DOHH2 (cell line): ENCODE results near the gene CDC42EP3.

ENCODE experiments used
- H3F3A ChIP-seq: fragments of 200-600 bp; sonication (generic), shearing (Covaris generic); 2 replicates; pipeline ENCODE4 v1.6.0; 2016; ENCODE audit warnings: antibody characterized with exemption, mild to moderate bottlenecking; ENCODE audit not compliant: control insufficient read depth, insufficient read depth
- H3K27ac ChIP-seq: fragments of 200-600 bp; sonication (generic); 2 replicates; pipeline ENCODE4 v1.5.1; 2014; ENCODE audit warnings: low read depth, mild to moderate bottlenecking, low read length, moderate library complexity
- H3K27me3 ChIP-seq: fragments of 200-600 bp; sonication (generic); 2 replicates; pipeline ENCODE4 v1.6.1; 2014; ENCODE audit warnings: mild to moderate bottlenecking, low read length, mixed read lengths; ENCODE audit not compliant: control insufficient read depth
- H3K36me3 ChIP-seq: fragments of 200-600 bp; sonication (generic); 2 replicates; pipeline ENCODE4 v1.6.1; 2014; ENCODE audit warnings: mild to moderate bottlenecking, low read length, moderate library complexity, mixed read lengths; ENCODE audit not compliant: control insufficient read depth
- H3K4me1 ChIP-seq: fragments of 200-600 bp; sonication (generic); 2 replicates; pipeline ENCODE4 v1.6.1; 2014; ENCODE audit warnings: mild to moderate bottlenecking, low read length, mixed read lengths; ENCODE audit not compliant: control insufficient read depth
- H3K4me2 ChIP-seq: fragments of 200-600 bp; sonication (generic); 2 replicates; pipeline ENCODE4 v1.6.0; 2014; ENCODE audit warnings: mild to moderate bottlenecking, low read length, moderate library complexity
- H3K4me3 ChIP-seq: fragments of 200-600 bp; sonication (generic); 2 replicates; pipeline ENCODE4 v1.5.1; 2014; ENCODE audit warnings: mild to moderate bottlenecking, low read length, mixed read lengths
- H3K79me2 ChIP-seq: fragments of 200-600 bp; sonication (generic); 2 replicates; pipeline ENCODE4 v1.6.1; 2014; ENCODE audit warnings: mild to moderate bottlenecking, low read length, mixed read lengths; ENCODE audit not compliant: control insufficient read depth
- H3K9me2 ChIP-seq: fragments of 200-600 bp; sonication (generic); replicated peaks from 2 replicates; pipeline ENCODE4 v1.6.1; 2014; ENCODE audit warnings: mild to moderate bottlenecking, low read length, mixed read lengths; ENCODE audit not compliant: control insufficient read depth
- H3K9me3 ChIP-seq: fragments of 200-600 bp; sonication (generic); 2 replicates; pipeline ENCODE4 v1.6.1; 2014; ENCODE audit warnings: antibody characterized with exemption, low read length, mixed read lengths; ENCODE audit not compliant: control insufficient read depth, insufficient read depth
- H4K20me1 ChIP-seq: fragments of 200-600 bp; sonication (generic); 2 replicates; pipeline ENCODE4 v1.6.0; 2014; ENCODE audit warnings: low read depth, mild to moderate bottlenecking, antibody characterized with exemption, low read length, moderate library complexity; ENCODE audit not compliant: control insufficient read depth, insufficient read depth
- EZH2phosphoT487 ChIP-seq: fragments of 200-600 bp; sonication (generic); IDR thresholded peaks from 2 replicates; pipeline ENCODE4 v1.6.1; 2017; ENCODE audit warnings: borderline replicate concordance, mild to moderate bottlenecking, antibody characterized with exemption, low read length, moderate library complexity, mixed read lengths
- TF ChIP-seq, protein P1 (sequence below): fragments of 200-600 bp; sonication (generic); IDR thresholded peaks from one replicate; pipeline ENCODE4 v1.5.1; 2014; ENCODE audit warnings: antibody characterized with exemption, mild to moderate bottlenecking, low read depth, low read length; ENCODE audit not compliant: poor library complexity, severe bottlenecking

CDC42EP3 gene

DNA sequence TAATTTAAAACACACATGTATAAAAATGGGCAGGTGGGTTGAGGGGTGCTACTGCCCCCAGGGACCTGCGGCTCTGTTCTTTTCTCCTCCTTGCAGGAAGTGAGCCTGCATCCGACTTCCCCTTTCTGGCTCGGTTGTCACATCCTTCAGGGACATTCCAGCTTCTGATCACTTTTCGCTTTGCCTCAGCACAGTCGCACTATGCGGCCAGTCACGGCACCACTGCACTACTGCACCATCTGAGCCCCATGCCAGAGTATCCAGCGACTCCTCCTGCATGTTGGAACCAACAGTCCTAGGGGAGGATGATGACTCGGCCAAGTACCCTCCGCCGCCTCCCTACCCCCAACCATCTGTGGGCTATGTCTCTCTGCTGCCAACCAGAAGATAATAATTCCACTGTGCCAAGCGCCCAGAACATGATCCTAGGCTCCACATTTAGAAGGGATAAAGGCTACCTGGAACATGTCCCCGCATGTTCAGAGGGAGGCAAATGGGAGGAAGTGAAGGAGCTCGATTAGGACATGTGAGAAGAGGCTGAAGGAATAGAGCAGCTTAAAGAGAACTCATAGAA lies 17.6 kb downstream of the CDC42EP3 start:
- no peaks in the 10 kb centered on the region for H4K20me1 ChIP-seq
- no peaks in the 10 kb centered on the region for H3K36me3 ChIP-seq
- H3K9me3 ChIP-seq, result no peaks in the 10 kb centered on the region
- peak overlapping the region; percentile 53 for H3K27ac ChIP-seq
- TF ChIP-seq EZH2phosphoT487, result no peak
- TF ChIP-seq, protein P1, sequence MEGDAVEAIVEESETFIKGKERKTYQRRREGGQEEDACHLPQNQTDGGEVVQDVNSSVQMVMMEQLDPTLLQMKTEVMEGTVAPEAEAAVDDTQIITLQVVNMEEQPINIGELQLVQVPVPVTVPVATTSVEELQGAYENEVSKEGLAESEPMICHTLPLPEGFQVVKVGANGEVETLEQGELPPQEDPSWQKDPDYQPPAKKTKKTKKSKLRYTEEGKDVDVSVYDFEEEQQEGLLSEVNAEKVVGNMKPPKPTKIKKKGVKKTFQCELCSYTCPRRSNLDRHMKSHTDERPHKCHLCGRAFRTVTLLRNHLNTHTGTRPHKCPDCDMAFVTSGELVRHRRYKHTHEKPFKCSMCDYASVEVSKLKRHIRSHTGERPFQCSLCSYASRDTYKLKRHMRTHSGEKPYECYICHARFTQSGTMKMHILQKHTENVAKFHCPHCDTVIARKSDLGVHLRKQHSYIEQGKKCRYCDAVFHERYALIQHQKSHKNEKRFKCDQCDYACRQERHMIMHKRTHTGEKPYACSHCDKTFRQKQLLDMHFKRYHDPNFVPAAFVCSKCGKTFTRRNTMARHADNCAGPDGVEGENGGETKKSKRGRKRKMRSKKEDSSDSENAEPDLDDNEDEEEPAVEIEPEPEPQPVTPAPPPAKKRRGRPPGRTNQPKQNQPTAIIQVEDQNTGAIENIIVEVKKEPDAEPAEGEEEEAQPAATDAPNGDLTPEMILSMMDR, result no peak
- peak overlapping the region; percentile 97 for H3K4me2 ChIP-seq
- H3K4me3 ChIP-seq, result peak overlapping the region; percentile 72
- H3K27me3 ChIP-seq, result peaks cover 19% of the 10 kb centered on the region
- H3K9me2 ChIP-seq, result no peaks in the 10 kb centered on the region
- peaks cover 26% of the 10 kb centered on the region for H3F3A ChIP-seq
- no peaks in the 10 kb centered on the region for H3K79me2 ChIP-seq
- peaks cover 74% of the 10 kb centered on the region for H3K4me1 ChIP-seq

DNA sequence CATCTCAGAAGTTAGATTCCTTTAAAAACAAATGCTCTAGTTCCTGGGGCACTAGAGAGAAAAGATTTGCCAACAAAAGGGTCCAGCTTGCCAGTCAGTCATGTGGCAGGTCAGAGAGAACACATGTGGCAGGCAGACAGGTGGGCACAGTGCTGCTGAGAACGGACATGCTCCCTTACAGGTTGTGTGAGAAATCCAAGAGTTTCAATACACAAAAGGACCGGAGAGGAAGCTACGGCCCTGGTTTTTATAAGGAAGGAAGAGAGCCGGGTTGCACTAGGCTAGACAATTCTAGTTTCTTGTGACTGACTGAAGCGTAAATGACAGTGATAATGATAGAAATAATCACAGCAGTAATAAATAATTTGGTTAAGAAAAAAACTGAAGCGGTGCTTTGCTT lies 18.3 kb downstream of the CDC42EP3 start:
- H3K4me3 ChIP-seq, result peak overlapping the region; percentile 72
- peak overlapping the region; percentile 97 for H3K4me2 ChIP-seq
- no peaks in the 10 kb centered on the region for H3K9me3 ChIP-seq
- H4K20me1 ChIP-seq, result no peaks in the 10 kb centered on the region
- no peak for TF ChIP-seq EZH2phosphoT487
- TF ChIP-seq, protein P1, result no peak
- peaks cover 11% of the 10 kb centered on the region for H3K27me3 ChIP-seq
- H3K9me2 ChIP-seq, result no peaks in the 10 kb centered on the region
- H3K36me3 ChIP-seq, result no peaks in the 10 kb centered on the region
- H3K79me2 ChIP-seq, result no peaks in the 10 kb centered on the region
- H3F3A ChIP-seq, result peaks cover 26% of the 10 kb centered on the region
- peak overlapping the region; percentile 53 for H3K27ac ChIP-seq
- H3K4me1 ChIP-seq, result peaks cover 81% of the 10 kb centered on the region

DNA sequence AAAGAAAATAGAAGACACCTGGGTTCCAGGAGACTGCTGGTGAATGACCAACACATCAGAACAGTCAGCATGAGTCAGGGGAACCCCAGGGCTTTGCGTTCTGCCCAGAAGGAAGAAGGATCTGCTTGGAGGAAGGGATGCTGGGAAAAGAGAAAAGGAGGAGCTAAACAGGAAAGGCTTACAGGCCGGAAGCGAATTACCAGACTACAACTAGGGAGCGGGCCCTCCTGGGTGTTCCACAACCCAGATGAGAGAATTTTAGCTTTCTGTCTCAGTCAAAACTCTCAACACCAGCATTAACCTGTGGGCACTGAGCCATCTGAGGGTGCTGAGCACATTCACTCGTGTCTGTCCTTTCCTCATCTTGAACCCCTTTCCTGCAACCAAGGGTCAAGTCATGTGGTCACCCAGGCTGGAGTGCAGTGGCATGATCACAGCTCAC lies 19.2 kb downstream of the CDC42EP3 start:
- TF ChIP-seq EZH2phosphoT487, result no peak
- TF ChIP-seq, protein P1, result no peak
- H3K9me3 ChIP-seq, result no peaks in the 10 kb centered on the region
- H4K20me1 ChIP-seq, result no peaks in the 10 kb centered on the region
- H3K4me1 ChIP-seq, result peaks cover 73% of the 10 kb centered on the region
- peaks cover 22% of the 10 kb centered on the region for H3F3A ChIP-seq
- H3K9me2 ChIP-seq, result no peaks in the 10 kb centered on the region
- peak overlapping the region; percentile 4 for H3K4me3 ChIP-seq
- no peaks in the 10 kb centered on the region for H3K36me3 ChIP-seq
- no peak overlapping the region for H3K27ac ChIP-seq
- no peaks in the 10 kb centered on the region for H3K79me2 ChIP-seq
- H3K4me2 ChIP-seq, result peak overlapping the region; percentile 97
- H3K27me3 ChIP-seq, result peaks cover 2% of the 10 kb centered on the region; the same call in 1 of the 2 replicates
